ENCODE results near the gene SH3TC1.
A peak's percentile ranks its signal among the peaks of the same experiment; 100 is the strongest.

SH3TC1 gene

GRCh38 chr4:8180310-8181093 is 18.6 kb upstream of the SH3TC1 start:
- DNase-seq (ENCODE audit: low spot score) (no peak), FAIRE-seq (no peak)

- FAIRE-seq, result no peak
- DNase-seq (ENCODE audit: low spot score), result no peak
These were observed 18.0 kb upstream of the SH3TC1 start for GRCh38 chr4:8181119-8181518.

- FAIRE-seq (no peak), DNase-seq (ENCODE audit: low spot score) (no peak)
These were observed 17.2 kb upstream of the SH3TC1 start for GRCh38 chr4:8181844-8182243.

- FAIRE-seq (no peak), DNase-seq (ENCODE audit: low spot score) (no peak)
These were observed 16.8 kb upstream of the SH3TC1 start for GRCh38 chr4:8182294-8182693.

GRCh38 chr4:8182858-8183725 is 16.0 kb upstream of the SH3TC1 start:
- DNase-seq (ENCODE audit: low spot score) (peak; percentile 30), FAIRE-seq (no peak)

GRCh38 chr4:8184061-8184460 is 15.0 kb upstream of the SH3TC1 start:
- FAIRE-seq, result no peak
- DNase-seq (ENCODE audit: low spot score), result no peak

- DNase-seq (ENCODE audit: low spot score), result peak; percentile 6
- FAIRE-seq, result no peak
These were observed 13.8 kb upstream of the SH3TC1 start for GRCh38 chr4:8185295-8185694.

GRCh38 chr4:8185930-8186329 is 13.2 kb upstream of the SH3TC1 start:
- no peak for DNase-seq (ENCODE audit: low spot score)
- FAIRE-seq, result no peak

- FAIRE-seq, result no peak
- no peak for DNase-seq (ENCODE audit: low spot score)
These were observed 11.0 kb upstream of the SH3TC1 start for GRCh38 chr4:8188085-8188484.

GRCh38 chr4:8188743-8189550 is 10.1 kb upstream of the SH3TC1 start:
- no peak for FAIRE-seq

GRCh38 chr4:8189551-8190466 is 9.3 kb upstream of the SH3TC1 start:
- FAIRE-seq, result no peak

More at GRCh38 chr4:8188743-8189550, 10.1 kb upstream of the SH3TC1 start:
- DNase-seq (ENCODE audit: low spot score), result no peak

GRCh38 chr4:8191136-8191747 is 7.8 kb upstream of the SH3TC1 start:
- peak; percentile 58 for FAIRE-seq
- peak; percentile 75 for DNase-seq (ENCODE audit: low spot score)

More at GRCh38 chr4:8189551-8190466, 9.3 kb upstream of the SH3TC1 start:
- no peak for DNase-seq (ENCODE audit: low spot score)

- DNase-seq (ENCODE audit: low spot score), result peak; percentile 41
- no peak for FAIRE-seq
These were observed 6.0 kb upstream of the SH3TC1 start for GRCh38 chr4:8192748-8193738.

GRCh38 chr4:8194306-8195242 is 4.5 kb upstream of the SH3TC1 start:
- FAIRE-seq (no peak), DNase-seq (ENCODE audit: low spot score) (no peak)

- FAIRE-seq (no peak), DNase-seq (ENCODE audit: low spot score) (no peak)
These were observed 3.7 kb upstream of the SH3TC1 start for GRCh38 chr4:8195431-8195830.

- FAIRE-seq (no peak), DNase-seq (ENCODE audit: low spot score) (no peak)
These were observed 3.1 kb upstream of the SH3TC1 start for GRCh38 chr4:8195841-8196458.

- DNase-seq (ENCODE audit: low spot score) (no peak), FAIRE-seq (no peak)
These were observed 1.6 kb upstream of the SH3TC1 start for GRCh38 chr4:8197521-8197920.
